OCI-LY1 (cell line): ENCODE results near the gene CFD.

Experiments
- H2AFZ ChIP-seq: fragments of 200-600 bp; sonication (generic), shearing (Covaris generic); 2 replicates; pipeline ENCODE4 v1.6.0; 2014; ENCODE audit warnings: antibody characterized with exemption, mild to moderate bottlenecking, low read length
- H3F3A ChIP-seq: fragments of 200-600 bp; sonication (generic), shearing (Covaris generic); 2 replicates; pipeline ENCODE4 v1.6.0; 2014; ENCODE audit warnings: mild to moderate bottlenecking, antibody characterized with exemption, low read length, moderate library complexity; ENCODE audit not compliant: insufficient read depth
- H3K27ac ChIP-seq: fragments of 200-600 bp; sonication (generic); 2 replicates; pipeline ENCODE4 v1.5.1; 2014; ENCODE audit warnings: low read length, mixed run types, mild to moderate bottlenecking, low read depth; ENCODE audit not compliant: poor library complexity, severe bottlenecking
- H3K27me3 ChIP-seq: fragments of 200-600 bp; sonication (generic); 2 replicates; pipeline ENCODE4 v1.6.0; 2014; ENCODE audit warnings: antibody characterized with exemption, mild to moderate bottlenecking, low read length, moderate library complexity; ENCODE audit not compliant: insufficient read depth
- H3K36me3 ChIP-seq: fragments of 200-600 bp; sonication (generic); 2 replicates; pipeline ENCODE4 v1.6.1; 2014; ENCODE audit warnings: mild to moderate bottlenecking, antibody characterized with exemption, low read length, moderate library complexity, mixed read lengths; ENCODE audit not compliant: insufficient read depth
- H3K4me1 ChIP-seq: fragments of 200-600 bp; sonication (generic); 2 replicates; pipeline ENCODE4 v1.5.1; 2014; ENCODE audit warnings: mild to moderate bottlenecking, low read length, moderate library complexity; ENCODE audit not compliant: insufficient read depth, severe bottlenecking
- H3K4me2 ChIP-seq: fragments of 200-600 bp; sonication (generic), shearing (Covaris generic); 2 replicates; pipeline ENCODE4 v1.6.1; 2014; ENCODE audit warnings: low read length
- H3K4me3 ChIP-seq: fragments of 200-600 bp; sonication (generic); 2 replicates; pipeline ENCODE4 v1.5.1; 2014; ENCODE audit warnings: low read length, low read depth, mild to moderate bottlenecking, mixed read lengths; ENCODE audit not compliant: poor library complexity, severe bottlenecking
- H3K79me2 ChIP-seq: fragments of 200-600 bp; shearing (Covaris generic); 2 replicates; pipeline ENCODE4 v1.6.1; 2016; ENCODE audit warnings: mixed run types, low read length, mixed read lengths; ENCODE audit not compliant: insufficient read depth
- H3K9ac ChIP-seq: fragments of 200-600 bp; sonication (generic), shearing (Covaris generic); 2 replicates; pipeline ENCODE4 v1.6.1; 2014; ENCODE audit warnings: mild to moderate bottlenecking, low read length, mixed read lengths
- H3K9me2 ChIP-seq: fragments of 200-600 bp; sonication (generic), shearing (Covaris generic); 2 replicates; pipeline ENCODE4 v1.6.1; 2014; ENCODE audit warnings: low read depth, mild to moderate bottlenecking, low read length, mixed read lengths
- H3K9me3 ChIP-seq: fragments of 200-600 bp; shearing (Covaris generic); 2 replicates; pipeline ENCODE4 v1.6.1; 2014; ENCODE audit warnings: low read length, mixed read lengths
- H4K20me1 ChIP-seq: fragments of 200-600 bp; sonication (generic), shearing (Covaris generic); 2 replicates; pipeline ENCODE4 v1.6.0; 2016; ENCODE audit warnings: mild to moderate bottlenecking, low read length; ENCODE audit not compliant: insufficient read depth
- EZH2 ChIP-seq: fragments of 200-600 bp; sonication (generic), shearing (Covaris generic); IDR thresholded peaks from 2 replicates; pipeline ENCODE4 v1.8.0; 2017; ENCODE audit warnings: borderline replicate concordance, mixed run types, mild to moderate bottlenecking, antibody characterized with exemption, low read length, moderate library complexity, mixed read lengths
- TF ChIP-seq, protein P1 (sequence below): fragments of 200-600 bp; sonication (generic), shearing (Covaris generic); IDR thresholded peaks from 2 replicates; pipeline ENCODE4 v1.5.1; 2017; ENCODE audit warnings: mild to moderate bottlenecking, antibody characterized with exemption, low read length, moderate library complexity, mixed read lengths

Gene CFD

DNA sequence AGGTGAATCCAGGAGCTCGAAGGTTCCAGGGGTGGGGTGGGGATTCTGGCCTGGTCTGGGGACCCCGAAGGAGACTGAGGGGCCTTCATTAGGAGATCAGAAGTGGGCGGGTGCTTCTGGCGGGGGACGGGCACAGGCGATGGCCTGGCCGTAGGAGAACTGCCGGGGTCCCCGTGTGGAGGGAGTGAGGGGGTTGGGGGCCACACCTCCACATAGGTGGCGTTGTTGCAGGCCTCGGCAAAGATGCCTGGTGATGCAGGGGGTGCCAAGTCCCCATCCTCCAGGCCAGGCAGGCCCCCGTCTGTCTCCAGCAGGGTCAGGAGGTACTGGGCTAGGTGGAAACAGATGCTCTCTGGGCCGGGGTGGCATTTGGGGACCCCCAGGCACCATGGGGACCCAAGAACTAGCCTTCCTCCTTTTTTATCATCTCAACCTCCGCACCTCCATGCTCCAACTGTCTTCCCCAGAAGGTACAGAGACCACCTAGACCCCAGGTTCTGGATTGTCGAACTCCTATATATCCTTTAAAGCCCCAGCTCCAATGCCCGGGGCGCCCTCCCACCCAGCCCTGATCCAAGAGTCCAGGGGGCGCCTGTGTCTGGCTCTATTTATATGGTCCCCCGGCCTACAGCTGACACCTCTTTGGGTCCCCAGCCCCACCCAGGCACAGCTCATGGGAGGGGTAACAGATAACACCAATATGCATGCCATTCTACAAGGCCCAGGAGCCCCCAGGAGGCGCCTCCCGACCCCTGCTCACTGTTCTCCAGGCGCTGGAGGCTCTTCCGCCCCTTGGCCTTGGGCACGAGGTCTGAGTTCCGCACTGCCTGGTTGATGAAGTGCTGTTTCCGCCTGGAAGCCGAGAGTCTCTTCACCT is 42.0 kb downstream of the CFD start:
- H3K9me3 ChIP-seq = no peaks in the 10 kb centered on the region
- TF ChIP-seq, protein P1, sequence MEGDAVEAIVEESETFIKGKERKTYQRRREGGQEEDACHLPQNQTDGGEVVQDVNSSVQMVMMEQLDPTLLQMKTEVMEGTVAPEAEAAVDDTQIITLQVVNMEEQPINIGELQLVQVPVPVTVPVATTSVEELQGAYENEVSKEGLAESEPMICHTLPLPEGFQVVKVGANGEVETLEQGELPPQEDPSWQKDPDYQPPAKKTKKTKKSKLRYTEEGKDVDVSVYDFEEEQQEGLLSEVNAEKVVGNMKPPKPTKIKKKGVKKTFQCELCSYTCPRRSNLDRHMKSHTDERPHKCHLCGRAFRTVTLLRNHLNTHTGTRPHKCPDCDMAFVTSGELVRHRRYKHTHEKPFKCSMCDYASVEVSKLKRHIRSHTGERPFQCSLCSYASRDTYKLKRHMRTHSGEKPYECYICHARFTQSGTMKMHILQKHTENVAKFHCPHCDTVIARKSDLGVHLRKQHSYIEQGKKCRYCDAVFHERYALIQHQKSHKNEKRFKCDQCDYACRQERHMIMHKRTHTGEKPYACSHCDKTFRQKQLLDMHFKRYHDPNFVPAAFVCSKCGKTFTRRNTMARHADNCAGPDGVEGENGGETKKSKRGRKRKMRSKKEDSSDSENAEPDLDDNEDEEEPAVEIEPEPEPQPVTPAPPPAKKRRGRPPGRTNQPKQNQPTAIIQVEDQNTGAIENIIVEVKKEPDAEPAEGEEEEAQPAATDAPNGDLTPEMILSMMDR = no peak
- TF ChIP-seq EZH2 = no peak
- no peaks in the 10 kb centered on the region for H4K20me1 ChIP-seq
- H3K27me3 ChIP-seq = no peaks in the 10 kb centered on the region
- no peak overlapping the region for H3K4me2 ChIP-seq
- H3K4me3 ChIP-seq = no peak overlapping the region
- no peaks in the 10 kb centered on the region; the same call in 1 of the 2 replicates for H3F3A ChIP-seq
- H3K9ac ChIP-seq = no peak overlapping the region
- no peak overlapping the region for H3K27ac ChIP-seq
- no peak overlapping the region for H2AFZ ChIP-seq
- H3K79me2 ChIP-seq = no peaks in the 10 kb centered on the region; the same call in 1 of the 2 replicates
- H3K9me2 ChIP-seq = no peaks in the 10 kb centered on the region
- H3K4me1 ChIP-seq = peaks cover 29% of the 10 kb centered on the region
- peaks cover 32% of the 10 kb centered on the region for H3K36me3 ChIP-seq

DNA sequence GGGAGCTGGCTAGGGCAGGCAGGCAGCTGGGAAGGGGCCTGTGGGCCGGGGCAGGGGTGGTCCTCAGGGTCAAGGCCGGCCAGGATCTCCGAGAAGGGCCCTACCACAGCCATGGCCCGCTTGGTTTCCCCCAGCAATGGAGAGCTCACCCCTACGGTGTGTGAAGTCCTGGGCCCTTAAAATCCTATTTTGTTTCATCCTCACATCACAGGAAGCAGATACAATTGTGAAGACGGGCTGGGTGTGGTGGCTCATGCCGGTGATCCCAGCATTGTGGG is 42.6 kb downstream of the CFD start:
- Histone ChIP-seq H3K4me1 (peaks cover 35% of the 10 kb centered on the region), H3K27ac (no peak overlapping the region), H3K4me2 (no peak overlapping the region), H3K79me2 (no peaks in the 10 kb centered on the region; the same call in 1 of the 2 replicates), H3F3A (no peaks in the 10 kb centered on the region; the same call in 1 of the 2 replicates), H3K4me3 (no peak overlapping the region), H3K36me3 (peaks cover 27% of the 10 kb centered on the region), H3K9me3 (no peaks in the 10 kb centered on the region), H4K20me1 (no peaks in the 10 kb centered on the region), H3K9me2 (no peaks in the 10 kb centered on the region), H3K27me3 (no peaks in the 10 kb centered on the region), H2AFZ (no peak overlapping the region), H3K9ac (no peak overlapping the region)
- no peak for TF ChIP-seq EZH2
- TF ChIP-seq, protein P1 = no peak

DNA sequence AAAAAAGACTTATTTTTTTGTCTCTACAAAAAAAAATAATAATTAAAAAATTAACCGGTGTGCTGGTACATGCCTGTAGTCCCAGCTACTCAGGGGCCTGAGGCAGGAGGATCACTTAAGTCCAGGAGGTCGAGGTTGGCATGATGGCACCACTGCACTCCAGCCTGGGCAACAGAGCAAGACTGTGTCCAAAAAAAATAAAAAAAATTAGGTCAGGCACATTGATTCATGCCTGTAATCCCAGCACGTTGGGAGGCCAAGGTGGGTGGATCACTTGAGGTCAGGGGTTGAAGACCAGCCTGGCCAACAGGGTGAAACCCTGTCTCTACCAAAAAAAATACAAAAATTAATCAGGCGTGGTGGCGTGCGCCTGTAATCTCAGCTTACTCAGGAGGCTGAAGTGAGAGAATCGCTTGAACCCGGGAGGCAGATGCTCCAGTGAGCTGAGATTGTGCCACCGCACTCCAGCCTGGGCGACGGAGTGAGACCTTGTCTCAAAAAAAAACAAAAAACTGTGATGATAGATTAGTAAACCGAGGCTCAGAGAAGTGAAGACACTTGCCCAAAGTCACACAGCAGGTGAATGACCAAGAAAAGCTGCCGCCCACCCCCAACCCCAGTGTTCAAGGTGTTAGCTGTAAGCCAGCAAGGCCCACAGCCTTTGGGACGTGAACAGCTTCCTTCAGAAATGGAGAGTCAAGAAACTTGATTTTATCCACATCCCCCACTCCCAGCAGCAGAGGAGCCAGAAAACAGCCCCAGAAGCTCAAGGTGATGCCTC is 43.2 kb downstream of the CFD start:
- H3K36me3 ChIP-seq = peaks cover 21% of the 10 kb centered on the region
- no peaks in the 10 kb centered on the region for H3K9me3 ChIP-seq
- no peak overlapping the region for H3K4me3 ChIP-seq
- H3K4me2 ChIP-seq = no peak overlapping the region
- no peaks in the 10 kb centered on the region; the same call in 1 of the 2 replicates for H3K79me2 ChIP-seq
- H3K27me3 ChIP-seq = no peaks in the 10 kb centered on the region
- H3K9me2 ChIP-seq = no peaks in the 10 kb centered on the region
- no peak for TF ChIP-seq EZH2
- peaks cover 41% of the 10 kb centered on the region for H3K4me1 ChIP-seq
- H3K27ac ChIP-seq = no peak overlapping the region
- H2AFZ ChIP-seq = no peak overlapping the region
- no peak overlapping the region for H3K9ac ChIP-seq
- no peaks in the 10 kb centered on the region; the same call in 1 of the 2 replicates for H3F3A ChIP-seq
- H4K20me1 ChIP-seq = no peaks in the 10 kb centered on the region
